Fibroblast of skin of scalp (primary cell): ENCODE measurements around the gene CCSER1.

Experiments used
- DNase-seq: peaks from one replicate; pipeline ENCODE4 v3.0.0-alpha.2; 2013

The CCSER1 gene

DNA sequence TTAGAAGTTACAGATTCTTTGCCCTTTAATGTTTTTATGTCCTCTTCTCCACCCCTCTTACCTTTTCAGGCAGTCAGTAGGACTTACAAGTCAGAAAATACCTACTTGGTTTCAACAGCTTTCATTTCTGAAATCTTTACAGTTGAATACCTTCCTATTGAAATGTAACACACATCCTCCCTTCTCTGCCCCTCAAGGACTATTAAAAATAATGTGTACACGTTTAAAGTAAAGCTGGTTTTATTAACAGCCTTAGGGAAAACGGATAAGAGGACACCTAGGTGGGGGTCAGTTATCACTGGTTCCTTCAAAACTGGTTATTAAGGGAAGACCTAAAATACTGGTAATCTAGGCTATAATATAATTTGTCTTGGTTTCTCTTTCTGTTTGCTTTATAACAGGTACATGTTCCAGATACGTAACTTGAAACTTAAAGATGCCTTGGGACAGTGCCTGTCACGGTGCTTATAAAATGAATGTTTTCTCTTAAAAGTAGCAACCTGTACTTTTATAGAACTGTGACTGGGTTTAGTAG is 1.8 kb downstream of the CCSER1 start:
- no peak for DNase-seq

DNA sequence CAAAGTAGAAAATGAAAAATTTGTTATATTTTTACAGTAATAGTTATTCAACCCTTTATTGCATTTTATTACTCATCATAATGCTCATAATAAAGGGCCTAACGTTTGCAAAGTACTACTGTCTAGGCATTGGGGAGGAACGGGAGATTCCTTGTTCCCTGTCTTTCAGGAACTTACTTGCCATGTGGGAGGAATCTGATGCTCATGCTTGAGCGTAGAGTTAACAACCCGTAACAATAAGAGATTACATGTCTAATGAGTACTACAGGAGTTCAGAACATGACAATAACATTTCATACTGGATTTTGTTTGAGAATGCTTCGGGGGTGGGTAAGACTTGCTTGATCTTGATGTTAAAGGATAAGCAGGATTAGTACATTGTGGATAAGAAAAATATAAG is 2.9 kb downstream of the CCSER1 start:
- no peak for DNase-seq

DNA sequence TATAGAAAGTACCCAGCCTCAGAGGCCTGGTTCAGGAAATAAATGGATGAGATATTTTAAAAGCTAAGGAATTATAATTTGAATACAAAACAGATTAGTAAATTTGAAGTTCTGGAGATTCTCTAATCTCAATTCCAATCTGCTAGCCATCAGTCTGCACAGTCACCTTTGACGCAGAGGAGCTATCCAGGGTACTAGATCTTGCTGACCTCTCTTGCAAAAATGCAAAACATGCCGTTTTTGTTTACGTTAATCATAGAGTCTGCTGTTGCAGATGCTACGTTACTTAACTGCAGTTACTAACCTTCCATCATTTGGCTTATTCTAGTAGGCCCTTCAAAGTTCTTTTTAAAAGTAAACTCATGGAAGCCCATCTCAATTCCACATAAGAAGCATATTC is 10.4 kb downstream of the CCSER1 start:
- DNase-seq = no peak

- DNase-seq = no peak
These were observed 14.9 kb downstream of the CCSER1 start for GRCh38 chr4:90142081-90142480.

DNA sequence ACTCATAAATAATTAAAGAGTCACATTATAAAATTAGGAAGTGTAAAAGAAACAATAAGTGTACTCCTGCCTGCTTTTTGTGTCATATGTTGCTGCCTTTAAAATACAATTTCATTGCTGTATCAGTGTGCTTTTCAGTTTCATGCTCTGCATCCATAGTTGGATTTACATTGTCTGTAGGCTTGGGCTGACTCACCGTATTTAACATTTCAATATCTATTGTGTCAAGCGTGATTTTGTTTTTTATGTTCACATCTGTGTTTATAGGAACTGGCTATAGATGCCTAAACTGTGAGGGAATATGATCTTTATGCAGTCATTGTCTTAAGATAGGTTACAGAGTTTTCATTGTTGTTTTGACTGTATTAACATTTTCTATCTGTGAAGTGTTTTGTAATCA is 18.1 kb downstream of the CCSER1 start:
- DNase-seq = no peak

GRCh38 chr4:90146306-90146705 is 19.1 kb downstream of the CCSER1 start:
- no peak for DNase-seq

DNA sequence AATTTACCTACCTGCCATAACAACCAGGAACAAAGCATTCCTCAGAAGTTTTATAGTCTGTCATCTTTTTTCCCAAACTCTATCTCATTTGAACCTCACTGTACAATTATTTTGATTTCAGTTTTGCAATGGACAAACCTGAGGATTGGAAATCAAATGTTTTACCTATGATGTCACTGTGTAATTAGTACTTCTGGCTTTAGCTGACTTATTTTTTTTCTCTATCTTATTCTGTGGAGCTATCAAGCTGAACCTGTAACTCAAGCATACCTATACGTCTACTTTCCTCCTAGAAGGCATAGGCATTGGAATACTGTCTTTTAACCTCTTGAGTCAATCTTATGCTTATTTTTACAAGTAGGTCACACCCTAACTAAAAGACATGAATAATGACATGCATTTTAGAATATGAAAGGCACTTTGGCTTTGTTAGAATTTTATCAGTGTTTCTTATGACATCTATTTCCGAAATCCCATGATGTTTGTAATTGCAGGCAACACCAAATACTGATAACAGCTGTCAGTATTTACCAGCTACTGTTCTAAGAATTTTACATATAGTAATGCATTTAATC is 21.5 kb downstream of the CCSER1 start:
- no peak for DNase-seq

- no peak for DNase-seq
These were observed 24.8 kb downstream of the CCSER1 start for GRCh38 chr4:90152024-90152423.

GRCh38 chr4:90159193-90159592 is 32.0 kb downstream of the CCSER1 start:
- no peak for DNase-seq

GRCh38 chr4:90160044-90160443 is 32.9 kb downstream of the CCSER1 start:
- DNase-seq = no peak

GRCh38 chr4:90162566-90162965 is 35.4 kb downstream of the CCSER1 start:
- DNase-seq = no peak

DNA sequence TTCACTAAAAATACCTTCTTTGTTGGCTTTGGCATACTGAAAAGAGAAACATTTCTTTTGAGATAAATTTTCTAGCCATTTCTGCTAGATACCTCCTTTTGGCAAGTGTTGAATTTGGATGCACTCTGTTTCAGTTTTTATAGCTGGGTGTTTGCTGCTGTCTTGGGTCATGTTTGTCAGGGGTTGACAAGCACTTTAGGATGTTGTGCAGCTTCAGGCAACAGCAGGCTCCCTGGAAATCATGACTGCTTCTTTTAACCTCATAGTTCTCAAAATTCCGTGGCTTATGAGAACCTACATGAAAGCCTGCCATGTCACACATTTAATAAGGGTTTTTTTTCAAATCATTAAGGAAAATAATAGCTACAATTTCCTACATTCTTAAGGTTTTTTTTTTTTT is 36.7 kb downstream of the CCSER1 start:
- DNase-seq = no peak

DNA sequence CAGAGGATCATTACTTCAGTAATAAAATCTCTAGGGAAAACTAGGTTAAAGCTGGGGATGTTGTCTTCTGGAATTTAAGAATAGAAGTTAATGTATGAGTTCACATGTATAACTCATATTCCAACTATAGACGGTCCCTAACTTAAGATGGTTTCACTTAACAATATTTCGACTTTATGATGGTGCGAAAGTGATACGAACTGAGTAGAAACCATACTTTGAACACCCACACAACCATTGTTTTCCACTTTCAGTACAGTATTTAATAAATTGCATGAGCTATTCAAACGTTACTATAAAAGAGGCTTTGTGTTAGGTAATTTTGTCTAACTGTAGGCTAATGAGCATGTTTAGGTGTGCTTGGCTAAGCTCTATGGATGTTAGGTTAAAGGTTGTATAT is 38.7 kb downstream of the CCSER1 start:
- no peak for DNase-seq

GRCh38 chr4:90171491-90171890 is 44.3 kb downstream of the CCSER1 start:
- no peak for DNase-seq

DNA sequence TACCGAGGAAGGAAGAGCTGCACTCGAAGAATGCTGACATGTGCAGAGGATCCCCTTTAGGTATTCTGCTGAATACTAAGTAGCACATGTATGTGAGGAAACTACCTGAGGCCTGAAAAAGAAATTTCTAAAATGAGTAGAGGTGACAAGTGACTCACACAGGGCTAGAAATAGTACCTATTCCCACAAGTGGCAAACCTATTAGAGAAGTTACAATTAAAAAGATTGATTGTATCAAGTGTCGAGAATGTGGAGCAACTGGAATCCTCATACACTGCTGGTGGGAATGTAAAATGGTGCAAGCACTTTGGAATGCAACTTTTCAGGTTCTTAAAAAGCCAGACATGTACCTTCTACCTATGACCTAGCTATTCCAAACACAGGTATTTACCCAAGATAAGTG is 47.4 kb downstream of the CCSER1 start:
- no peak for DNase-seq

- no peak for DNase-seq
These were observed 54.5 kb downstream of the CCSER1 start for GRCh38 chr4:90181644-90182043.

- DNase-seq = no peak
These were observed 56.1 kb downstream of the CCSER1 start for GRCh38 chr4:90183254-90183653.

- no peak for DNase-seq
These were observed 57.4 kb downstream of the CCSER1 start for GRCh38 chr4:90184560-90184959.

- no peak for DNase-seq
These were observed 58.2 kb downstream of the CCSER1 start for GRCh38 chr4:90185416-90185815.

GRCh38 chr4:90186229-90186628 is 59.0 kb downstream of the CCSER1 start:
- DNase-seq = no peak

- DNase-seq = no peak
These were observed 60.1 kb downstream of the CCSER1 start for GRCh38 chr4:90187148-90187884.

GRCh38 chr4:90189178-90189577 is 62.0 kb downstream of the CCSER1 start:
- DNase-seq = no peak

- no peak for DNase-seq
These were observed 62.8 kb downstream of the CCSER1 start for GRCh38 chr4:90189946-90190345.

GRCh38 chr4:90190525-90190924 is 63.3 kb downstream of the CCSER1 start:
- no peak for DNase-seq
